HEK293T (cell line): ENCODE results near the gene SRBD1.

Experiments used
- CTCF ChIA-PET: fragments of 350-600 bp; formaldehyde crosslinking; extraction: SDS; loops from one replicate; lab custom pipeline; 2021; ENCODE audit warnings: antibody characterized with exemption, inconsistent platforms; lab: Yijun Ruan, JAX
- POLR2A ChIA-PET: fragments of 350-600 bp; formaldehyde crosslinking; extraction: SDS; loops from one replicate; lab custom pipeline; 2020; ENCODE audit warnings: antibody characterized with exemption, inconsistent platforms; lab: Yijun Ruan, JAX
- DNase-seq: peaks from one replicate; pipeline ENCODE4 v3.0.0; 2012; ENCODE audit warnings: mixed read lengths; ENCODE audit errors: extremely low spot score
- ARNT ChIP-seq: fragments of 450-650 bp; IDR thresholded peaks from 2 replicates; pipeline ENCODE4 v1.6.1; 2017; ENCODE audit warnings: mild to moderate bottlenecking
- BHLHE40 ChIP-seq: fragments of 450-650 bp; IDR thresholded peaks from 2 replicates; pipeline ENCODE4 v1.6.1; 2016; ENCODE audit warnings: mild to moderate bottlenecking, moderate library complexity, borderline replicate concordance
- CTBP1 ChIP-seq: fragments of 450-650 bp; IDR thresholded peaks from 2 replicates; pipeline ENCODE4 v1.6.1; 2016; ENCODE audit warnings: borderline replicate concordance
- ELF4 ChIP-seq: fragments of 450-650 bp; IDR thresholded peaks from 2 replicates; pipeline ENCODE4 v1.6.1; 2017; ENCODE audit warnings: antibody characterized with exemption
- FOXA1 ChIP-seq: fragments of 450-650 bp; IDR thresholded peaks from 2 replicates; pipeline ENCODE4 v1.6.1; 2016; ENCODE audit warnings: mild to moderate bottlenecking
- FOXK2 ChIP-seq: fragments of 450-650 bp; IDR thresholded peaks from 2 replicates; pipeline ENCODE4 v1.6.1; 2016; ENCODE audit warnings: mild to moderate bottlenecking
- FOXM1 ChIP-seq: fragments of 450-650 bp; IDR thresholded peaks from 2 replicates; pipeline ENCODE4 v1.6.1; 2017; ENCODE audit warnings: mild to moderate bottlenecking, borderline replicate concordance
- HDGF ChIP-seq: fragments of 450-650 bp; IDR thresholded peaks from 2 replicates; pipeline ENCODE4 v1.6.1; 2017; ENCODE audit warnings: antibody characterized with exemption, borderline replicate concordance
- L3MBTL2 ChIP-seq: fragments of 450-650 bp; conservative IDR thresholded peaks from 2 replicates; pipeline ENCODE4 v1.6.1; 2016; ENCODE audit warnings: mild to moderate bottlenecking
- LEF1 ChIP-seq: fragments of 450-650 bp; IDR thresholded peaks from 2 replicates; pipeline ENCODE4 v1.6.1; 2017; ENCODE audit warnings: mild to moderate bottlenecking, borderline replicate concordance
- NFRKB ChIP-seq: fragments of 450-650 bp; IDR thresholded peaks from 2 replicates; pipeline ENCODE4 v1.6.1; 2016; ENCODE audit warnings: mild to moderate bottlenecking, moderate library complexity
- SP1 ChIP-seq: fragments of 450-650 bp; IDR thresholded peaks from 2 replicates; pipeline ENCODE4 v1.6.1; 2017
- SUZ12 ChIP-seq: fragments of 450-650 bp; IDR thresholded peaks from 2 replicates; pipeline ENCODE4 v1.6.1; 2016; ENCODE audit warnings: mild to moderate bottlenecking
- TARDBP ChIP-seq: fragments of 450-650 bp; IDR thresholded peaks from 2 replicates; pipeline ENCODE4 v1.6.1; 2016
- ZNF384 ChIP-seq: fragments of 450-650 bp; IDR thresholded peaks from 2 replicates; pipeline ENCODE4 v1.6.1; 2016
- TF ChIP-seq, protein P1 (sequence below): fragments of 450-650 bp; IDR thresholded peaks from 2 replicates; pipeline ENCODE4 v1.6.1; 2016

The SRBD1 gene

DNA sequence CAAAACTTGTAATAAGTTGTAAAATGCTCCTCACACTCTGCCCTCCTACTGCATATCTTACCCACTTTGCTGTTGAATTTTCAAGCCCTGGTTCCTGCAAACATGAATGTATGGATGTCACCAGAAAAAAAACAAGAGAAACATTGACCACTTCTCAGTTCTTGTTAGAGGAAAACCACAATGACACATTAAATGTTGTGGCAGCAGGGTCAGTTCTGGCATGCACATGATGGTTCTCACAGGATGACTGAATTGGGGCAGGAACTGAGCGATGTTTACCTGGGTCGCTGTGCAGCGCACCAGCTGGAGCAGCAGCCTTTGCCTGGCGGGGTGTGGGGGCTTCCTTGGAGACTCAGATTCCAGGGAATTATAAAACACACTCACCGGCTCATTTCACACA, 26.4 kb upstream of the SRBD1 start:
- CTCF ChIA-PET, result no interaction called here
- no peak for TF ChIP-seq SP1
- no peak for TF ChIP-seq NFRKB
- TF ChIP-seq SUZ12, result no peak
- TF ChIP-seq ARNT, result no peak
- no peak for TF ChIP-seq TARDBP
- no peak for TF ChIP-seq BHLHE40
- TF ChIP-seq FOXM1, result no peak
- no peak for TF ChIP-seq ELF4
- TF ChIP-seq HDGF, result no peak
- TF ChIP-seq FOXA1, result no peak
- no peak for TF ChIP-seq CTBP1
- no peak for TF ChIP-seq LEF1
- TF ChIP-seq L3MBTL2, result no peak
- TF ChIP-seq, protein P1, sequence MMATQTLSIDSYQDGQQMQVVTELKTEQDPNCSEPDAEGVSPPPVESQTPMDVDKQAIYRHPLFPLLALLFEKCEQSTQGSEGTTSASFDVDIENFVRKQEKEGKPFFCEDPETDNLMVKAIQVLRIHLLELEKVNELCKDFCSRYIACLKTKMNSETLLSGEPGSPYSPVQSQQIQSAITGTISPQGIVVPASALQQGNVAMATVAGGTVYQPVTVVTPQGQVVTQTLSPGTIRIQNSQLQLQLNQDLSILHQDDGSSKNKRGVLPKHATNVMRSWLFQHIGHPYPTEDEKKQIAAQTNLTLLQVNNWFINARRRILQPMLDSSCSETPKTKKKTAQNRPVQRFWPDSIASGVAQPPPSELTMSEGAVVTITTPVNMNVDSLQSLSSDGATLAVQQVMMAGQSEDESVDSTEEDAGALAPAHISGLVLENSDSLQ, result no peak
- no peak for TF ChIP-seq ZNF384
- no peak for TF ChIP-seq FOXK2
- DNase-seq, result no peak
- POLR2A ChIA-PET, result no interaction called here

- TF ChIP-seq ZNF384, result no peak
- TF ChIP-seq FOXK2, result no peak
- TF ChIP-seq SP1, result no peak
- TF ChIP-seq BHLHE40, result no peak
- no peak for TF ChIP-seq NFRKB
- no peak for TF ChIP-seq FOXA1
- TF ChIP-seq ELF4, result no peak
- TF ChIP-seq, protein P1, result no peak
- no peak for TF ChIP-seq TARDBP
- TF ChIP-seq ARNT, result no peak
- no peak for TF ChIP-seq L3MBTL2
- no peak for TF ChIP-seq HDGF
- TF ChIP-seq FOXM1, result no peak
- TF ChIP-seq LEF1, result no peak
- TF ChIP-seq SUZ12, result no peak
- no peak for TF ChIP-seq CTBP1
- CTCF ChIA-PET, result no interaction called here
- POLR2A ChIA-PET, result no interaction called here
- DNase-seq, result no peak
Measured at GRCh38 chr2:45636008-45636407, 24.9 kb upstream of the SRBD1 start.

- no peak for DNase-seq
- TF ChIP-seq ARNT (no peak), LEF1 (no peak), ELF4 (no peak), TARDBP (no peak), HDGF (no peak), FOXK2 (no peak), SUZ12 (no peak), FOXM1 (no peak), FOXA1 (no peak), L3MBTL2 (no peak), BHLHE40 (no peak), CTBP1 (no peak), NFRKB (no peak), SP1 (no peak), ZNF384 (no peak)
- TF ChIP-seq, protein P1, result no peak
- POLR2A ChIA-PET, result no interaction called here
- CTCF ChIA-PET, result no interaction called here
Measured at GRCh38 chr2:45634223-45634622, 23.2 kb upstream of the SRBD1 start.

DNA sequence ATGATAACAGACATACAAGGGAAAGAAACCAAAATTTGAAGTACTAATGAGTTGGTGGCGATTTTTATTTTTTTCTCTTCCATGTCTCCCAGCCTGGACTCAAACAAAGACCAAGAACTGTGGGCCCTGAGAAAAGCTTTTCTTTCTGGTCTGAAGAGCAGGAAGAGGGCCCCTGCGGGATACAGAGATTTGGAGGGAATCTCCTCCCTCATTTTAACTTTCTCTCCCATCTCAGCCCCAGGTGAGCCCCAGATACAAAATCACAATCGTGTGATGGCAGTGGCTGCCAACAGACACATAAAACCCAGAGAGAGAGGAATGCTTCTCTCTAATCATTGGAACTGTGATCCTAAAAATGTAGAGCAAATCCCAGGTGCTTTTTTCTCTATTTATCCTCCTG, 20.9 kb upstream of the SRBD1 start:
- ChIA-PET CTCF (no interaction called here), POLR2A (no interaction called here)
- DNase-seq, result no peak
- TF ChIP-seq BHLHE40 (no peak), HDGF (no peak), NFRKB (no peak), FOXA1 (no peak), CTBP1 (no peak), L3MBTL2 (no peak), SUZ12 (no peak), FOXM1 (no peak), LEF1 (no peak), ELF4 (no peak), ARNT (no peak), SP1 (no peak), FOXK2 (no peak), TARDBP (no peak), ZNF384 (no peak)
- TF ChIP-seq, protein P1, result no peak

DNA sequence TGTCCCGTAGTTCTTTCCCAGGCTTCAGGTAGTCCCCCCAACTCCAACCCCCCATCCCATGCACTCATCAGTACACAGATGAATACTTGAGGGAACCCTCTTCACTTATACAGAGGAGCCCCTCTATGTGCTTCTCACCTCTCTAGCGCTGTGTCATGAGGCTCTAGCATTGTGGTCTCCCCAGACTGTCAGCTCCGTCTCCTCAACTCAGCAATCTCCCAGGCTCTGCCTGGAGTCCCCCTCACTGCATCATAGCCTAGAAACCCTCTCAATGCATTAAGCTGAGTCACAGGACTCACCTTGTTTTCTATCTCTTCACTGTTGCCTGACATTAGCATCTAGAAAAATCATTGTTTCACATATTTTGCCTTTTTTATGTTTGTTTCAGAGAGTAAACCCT, 20.3 kb upstream of the SRBD1 start:
- TF ChIP-seq ARNT, result no peak
- no peak for TF ChIP-seq FOXM1
- no peak for TF ChIP-seq LEF1
- no peak for TF ChIP-seq FOXA1
- no peak for TF ChIP-seq BHLHE40
- TF ChIP-seq, protein P1, result no peak
- TF ChIP-seq TARDBP, result no peak
- no peak for TF ChIP-seq SP1
- TF ChIP-seq ELF4, result no peak
- TF ChIP-seq HDGF, result no peak
- no peak for TF ChIP-seq CTBP1
- TF ChIP-seq NFRKB, result no peak
- no peak for TF ChIP-seq FOXK2
- TF ChIP-seq L3MBTL2, result no peak
- TF ChIP-seq ZNF384, result no peak
- TF ChIP-seq SUZ12, result no peak
- CTCF ChIA-PET, result no interaction called here
- POLR2A ChIA-PET, result no interaction called here
- DNase-seq, result no peak
